GM23248 (cell line): ENCODE results near the gene MDK.

Source experiments
- EZH2 ChIP-seq: fragments of 200-600 bp; sonication (generic); IDR thresholded peaks from 2 replicates; pipeline ENCODE4 v1.6.1; 2018; ENCODE audit warnings: antibody characterized with exemption, mild to moderate bottlenecking; ENCODE audit not compliant: insufficient read depth, poor library complexity, severe bottlenecking
- EZH2phosphoT487 ChIP-seq: fragments of 200-600 bp; sonication (generic); IDR thresholded peaks from 2 replicates; pipeline ENCODE4 v1.6.1; 2018; ENCODE audit warnings: antibody characterized with exemption, moderate library complexity, mild to moderate bottlenecking, low read depth; ENCODE audit not compliant: insufficient read depth

DNA sequence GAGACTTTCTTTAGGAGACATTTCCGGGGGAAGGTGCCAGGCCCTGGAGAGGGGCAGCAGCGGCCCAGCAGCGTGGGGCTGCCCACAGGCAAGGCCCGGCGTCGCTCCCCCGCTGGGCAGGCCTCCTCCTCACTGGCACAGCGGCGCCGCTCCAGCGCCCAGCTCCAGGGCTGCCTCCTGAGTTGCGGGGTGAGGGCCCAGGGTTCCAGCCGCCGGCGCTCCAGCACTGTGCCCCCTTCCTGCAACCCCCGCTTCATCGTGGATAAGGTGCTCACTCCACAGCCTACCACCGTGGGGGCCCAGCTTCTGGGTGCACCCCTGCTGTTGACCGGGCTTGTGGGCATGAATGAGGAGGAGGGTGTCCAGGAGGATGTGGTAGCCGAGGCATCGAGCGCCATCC is 15.2 kb upstream of the MDK start:
- TF ChIP-seq EZH2 (no peak), EZH2phosphoT487 (no peak)
